Tibial nerve (tissue), 4 donors: ENCODE data around the gene OBP2B. TPM values are rescaled to one million over a fixed set of nuclear protein-coding genes. Genes with fewer than 3 reads are reported as not detected.

Source experiments
- DNase-seq, 2 donors: peaks; one replicate each; pipeline ENCODE4 v3.0.0-alpha.2; 2019; ENCODE audit warnings: low spot score in 2 of 2
- H3K27ac ChIP-seq, 4 donors: fragments of 200-600 bp; sonication (generic) in 3 of 4; one replicate each; pipeline ENCODE4 v1.5.1; 2017 to 2019; ENCODE audit warnings: mild to moderate bottlenecking in 1 of 4
- H3K27me3 ChIP-seq, 2 donors: fragments of 200-600 bp; sonication (generic) in 1 of 2; one replicate each; pipeline versions ENCODE4 v1.5.1 to v1.6.0; 2017 to 2019
- H3K36me3 ChIP-seq, 3 donors: fragments of 200-600 bp; sonication (generic); one replicate each; pipeline ENCODE4 v1.5.1; 2018 to 2019
- H3K4me1 ChIP-seq, 4 donors: fragments of 200-600 bp; sonication (generic) in 3 of 4; one replicate each; pipeline ENCODE4 v1.5.1; 2017 to 2019
- H3K4me3 ChIP-seq, 4 donors: fragments of 200-600 bp; sonication (generic) in 3 of 4; one replicate each; pipeline ENCODE4 v1.5.1; 2017 to 2019; ENCODE audit warnings: mild to moderate bottlenecking in 1 of 4, moderate library complexity in 1 of 4
- H3K9me3 ChIP-seq, 4 donors: fragments of 200-600 bp; sonication (generic) in 3 of 4; one replicate each; pipeline ENCODE4 v1.5.1; 2017 to 2019
- EP300 ChIP-seq, 2 donors: sonication (generic); formaldehyde crosslinking; IDR thresholded peaks; one replicate each; pipeline ENCODE4 v1.6.1; 2017; ENCODE audit warnings: antibody characterized with exemption in 2 of 2, mild to moderate bottlenecking in 1 of 2
- POLR2A ChIP-seq, 2 donors: fragments of 450-650 bp; IDR thresholded peaks; one replicate each; pipeline ENCODE4 v1.6.1; 2017; ENCODE audit warnings: antibody characterized with exemption in 2 of 2, mild to moderate bottlenecking in 2 of 2, moderate library complexity in 2 of 2
- WGBS, 2 donors: methylation state at CpG; one replicate each; pipeline ENCODE4 v1.1.5; 2018; 5-methylcytosine and 5-hydroxymethylcytosine counted together
- total RNA-seq, 4 donors: library from RNA; depleted of rRNA; stranded (reverse); fragments of >200 nt; gene quantifications; one replicate each; pipeline ENCODE4 v1.1.0, GENCODE V29; 2016
- TF ChIP-seq, protein P1 (sequence below), 5 experiments: fragments of 200-600 bp in 3 of 5; fragments of 450-650 bp in 2 of 5; sonication (generic) in 3 of 5; IDR thresholded peaks; one replicate each; pipeline ENCODE4 v1.5.1; 2016 to 2019; ENCODE audit warnings: antibody characterized with exemption in 5 of 5, mild to moderate bottlenecking in 3 of 5, moderate library complexity in 2 of 5

The OBP2B gene
- total RNA-seq, 4 donors from 2014 or later: not detected

DNA sequence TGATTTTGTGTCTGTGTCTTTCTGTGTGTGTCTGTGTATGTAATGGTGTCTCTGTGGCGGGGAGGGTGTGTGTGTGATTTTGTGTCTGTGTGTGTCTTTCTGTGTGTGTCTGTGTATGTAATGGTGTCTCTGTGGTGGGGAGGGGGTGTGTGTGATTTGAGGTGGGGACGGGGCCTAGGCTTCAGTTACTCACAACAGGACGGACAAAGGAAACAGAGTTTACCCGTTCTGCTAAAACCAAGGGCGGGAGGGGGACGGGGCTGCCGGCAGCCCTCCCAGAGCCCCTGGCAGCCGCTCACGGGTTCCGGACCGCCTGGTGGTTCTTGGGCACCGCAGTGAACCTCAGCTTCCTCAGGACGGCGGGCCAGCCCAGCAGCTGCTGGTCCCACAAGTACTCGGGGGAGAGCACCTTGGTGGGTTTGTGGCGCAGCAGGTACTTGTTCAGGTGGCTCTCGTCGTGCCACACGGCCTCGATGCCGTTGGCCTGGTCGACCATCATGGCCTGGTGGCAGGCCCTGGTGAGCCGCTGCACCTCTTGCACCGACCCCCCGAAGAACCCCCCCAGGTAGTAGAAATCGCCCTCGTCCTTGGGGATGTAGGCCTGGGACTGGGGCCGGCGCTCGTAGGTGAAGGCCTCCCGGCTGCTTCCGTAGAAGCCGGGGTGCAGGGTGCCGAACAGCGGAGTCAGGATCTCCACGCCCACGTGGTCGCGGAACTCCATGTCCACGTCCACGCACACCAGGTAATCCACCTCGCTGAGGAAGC is 46.5 kb upstream of the OBP2B start:
- no peaks in the 10 kb centered on the region for H3K27me3 ChIP-seq
- no peak overlapping the region for H3K27ac ChIP-seq
- WGBS, 2 donors: 85 to 93% methylated on average over 26 to 37 of the region's 42 CpGs

DNA sequence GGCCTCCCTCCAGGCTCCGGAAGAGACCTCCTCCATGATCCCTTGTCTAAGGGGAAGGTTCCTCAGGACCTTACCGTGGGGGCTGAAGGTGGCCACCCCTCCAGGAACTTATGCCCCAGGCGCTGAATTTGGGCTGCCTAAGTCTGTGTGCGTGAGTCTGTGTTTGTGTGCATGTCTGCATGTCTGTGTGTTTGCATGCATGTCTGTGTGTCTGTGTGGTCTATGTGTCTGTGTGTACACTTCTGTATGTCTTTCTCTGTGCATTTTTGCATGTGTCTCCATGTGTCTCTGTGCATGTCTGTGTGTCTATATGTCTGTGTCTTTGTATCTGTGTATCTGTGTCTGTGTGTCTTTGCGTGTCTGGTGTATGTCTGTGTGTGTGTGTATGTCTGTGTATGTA is 45.4 kb upstream of the OBP2B start:
- H3K36me3 ChIP-seq: no peaks in the 10 kb centered on the region
- H3K9me3 ChIP-seq: peaks cover 0 to 10% (median 0%) of the 10 kb centered on the region in 4 donors
- peaks cover 0 to 8% (median 2%) of the 10 kb centered on the region in 4 donors for H3K4me1 ChIP-seq
- no peak for DNase-seq
- no peaks in the 10 kb centered on the region for H3K27me3 ChIP-seq
- H3K27ac ChIP-seq: no peak overlapping the region
- H3K4me3 ChIP-seq: no peak overlapping the region
- TF ChIP-seq POLR2A (IDR thresholded peaks at IDR 0.05) (no peak), EP300 (IDR thresholded peaks at IDR 0.05) (no peak)
- TF ChIP-seq, protein P1, sequence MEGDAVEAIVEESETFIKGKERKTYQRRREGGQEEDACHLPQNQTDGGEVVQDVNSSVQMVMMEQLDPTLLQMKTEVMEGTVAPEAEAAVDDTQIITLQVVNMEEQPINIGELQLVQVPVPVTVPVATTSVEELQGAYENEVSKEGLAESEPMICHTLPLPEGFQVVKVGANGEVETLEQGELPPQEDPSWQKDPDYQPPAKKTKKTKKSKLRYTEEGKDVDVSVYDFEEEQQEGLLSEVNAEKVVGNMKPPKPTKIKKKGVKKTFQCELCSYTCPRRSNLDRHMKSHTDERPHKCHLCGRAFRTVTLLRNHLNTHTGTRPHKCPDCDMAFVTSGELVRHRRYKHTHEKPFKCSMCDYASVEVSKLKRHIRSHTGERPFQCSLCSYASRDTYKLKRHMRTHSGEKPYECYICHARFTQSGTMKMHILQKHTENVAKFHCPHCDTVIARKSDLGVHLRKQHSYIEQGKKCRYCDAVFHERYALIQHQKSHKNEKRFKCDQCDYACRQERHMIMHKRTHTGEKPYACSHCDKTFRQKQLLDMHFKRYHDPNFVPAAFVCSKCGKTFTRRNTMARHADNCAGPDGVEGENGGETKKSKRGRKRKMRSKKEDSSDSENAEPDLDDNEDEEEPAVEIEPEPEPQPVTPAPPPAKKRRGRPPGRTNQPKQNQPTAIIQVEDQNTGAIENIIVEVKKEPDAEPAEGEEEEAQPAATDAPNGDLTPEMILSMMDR (IDR thresholded peaks at IDR 0.05): no peak
- 84 to 91% methylated on average over 5 of the region's 5 CpGs for WGBS, 2 donors

More for the DNA sequence above, 46.5 kb upstream of the OBP2B start:
- DNase-seq: no peak
- Histone ChIP-seq H3K4me1 (peaks cover 0 to 8% (median 2%) of the 10 kb centered on the region in 4 donors), H3K9me3 (peaks cover 0 to 10% (median 0%) of the 10 kb centered on the region in 4 donors), H3K4me3 (no peak overlapping the region), H3K36me3 (peaks cover 0 to under 1% (median 0%) of the 10 kb centered on the region in 3 donors)
- no peak for TF ChIP-seq EP300 (IDR thresholded peaks at IDR 0.05)
- no peak for TF ChIP-seq POLR2A (IDR thresholded peaks at IDR 0.05)
- TF ChIP-seq, protein P1 (IDR thresholded peaks at IDR 0.05): no peak

DNA sequence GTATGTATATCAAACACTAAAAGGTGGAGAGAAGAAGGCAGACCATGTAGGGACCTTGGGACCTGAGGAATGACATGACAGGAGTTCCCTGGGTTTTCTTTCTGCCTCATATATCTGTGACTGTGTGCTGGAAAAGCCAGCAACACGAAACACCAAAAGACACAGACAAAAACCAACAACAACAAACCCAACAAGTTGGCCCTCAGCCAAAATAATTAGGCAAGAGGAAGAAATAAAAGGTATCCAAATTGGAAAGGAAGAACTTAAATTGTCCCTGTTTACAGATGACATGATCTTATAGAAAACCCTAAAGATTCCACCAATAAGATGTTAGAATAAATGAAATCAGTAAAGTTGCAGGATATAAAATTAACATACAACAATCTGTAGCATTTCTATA is 44.2 kb upstream of the OBP2B start:
- Histone ChIP-seq H3K4me1 (peaks cover 0 to 8% (median 2%) of the 10 kb centered on the region in 4 donors), H3K4me3 (no peak overlapping the region), H3K27me3 (no peaks in the 10 kb centered on the region), H3K36me3 (no peaks in the 10 kb centered on the region), H3K9me3 (peaks cover 0 to 10% (median 0%) of the 10 kb centered on the region in 4 donors), H3K27ac (peak overlapping the region in 2 of 4 donors; percentile 32 to 72)
- DNase-seq: no peak
- TF ChIP-seq, protein P1 (IDR thresholded peaks at IDR 0.05): no peak
- TF ChIP-seq POLR2A (IDR thresholded peaks at IDR 0.05): no peak
- TF ChIP-seq EP300 (IDR thresholded peaks at IDR 0.05): no peak
- 46% methylated on average over 1 of the region's 1 CpG for WGBS, 2 donors

DNA sequence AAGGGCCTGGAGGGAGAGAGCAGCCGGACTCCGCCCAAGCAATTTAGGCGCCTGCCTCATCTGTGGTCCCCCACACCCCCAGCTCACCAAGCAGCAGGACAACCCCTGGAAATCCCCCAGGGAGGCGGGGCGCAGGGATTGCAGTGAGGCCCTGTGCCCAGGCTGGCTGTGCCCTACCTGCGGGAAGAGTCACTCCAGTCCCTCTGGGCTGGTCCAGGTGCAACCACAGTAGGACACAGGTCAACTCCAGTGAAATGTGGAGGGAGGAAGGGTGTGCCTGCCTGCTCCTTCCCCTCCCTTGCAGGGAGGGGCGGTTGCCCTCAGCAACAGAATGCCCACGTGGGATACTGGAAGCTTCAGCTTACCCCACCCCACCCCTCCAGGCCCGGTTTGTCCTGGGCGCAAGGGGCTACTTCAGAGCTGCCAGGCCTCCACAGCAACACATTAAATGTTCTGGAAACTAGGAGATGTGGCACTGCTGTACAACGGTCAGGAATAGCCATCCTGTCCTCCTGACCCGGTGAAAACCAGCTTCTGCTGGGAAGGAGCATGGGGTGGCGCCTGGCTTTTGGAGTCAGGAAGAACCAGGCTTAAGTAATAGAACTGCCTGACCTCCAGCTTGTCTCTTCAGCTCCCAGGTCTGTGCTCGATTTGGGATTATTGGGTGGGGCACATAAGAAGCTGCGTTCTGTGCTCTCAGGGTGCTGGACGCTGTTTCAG is 43.4 kb upstream of the OBP2B start:
- Histone ChIP-seq H3K4me3 (peak overlapping the region in 1 of 4 donors; percentile 12), H3K9me3 (peaks cover 0 to 10% (median 0%) of the 10 kb centered on the region in 4 donors), H3K27me3 (no peaks in the 10 kb centered on the region), H3K4me1 (peaks cover 0 to 4% (median 2%) of the 10 kb centered on the region in 4 donors), H3K27ac (peak overlapping the region in 3 of 4 donors; percentile 56 to 72 (median 70)), H3K36me3 (no peaks in the 10 kb centered on the region)
- no peak for DNase-seq
- TF ChIP-seq EP300 (IDR thresholded peaks at IDR 0.05): no peak
- TF ChIP-seq, protein P1 (IDR thresholded peaks at IDR 0.05): no peak
- TF ChIP-seq POLR2A (IDR thresholded peaks at IDR 0.05): no peak
- WGBS, 2 donors: 46 to 69% methylated on average over 13 to 15 of the region's 16 CpGs
